Effector memory CD8-positive, alpha-beta T cell (primary cell): Measurements from ENCODE around the gene AGMAT.

Source experiments
- ATAC-seq: fragments of 150-1000 bp; cut with Tn5 transposase; replicated peaks from 2 replicates; pipeline ENCODE4 v1.10.0; 2021; ENCODE audit warnings: mild to moderate bottlenecking, moderate library complexity
- DNase-seq, 3 experiments: peaks; one replicate each; pipeline ENCODE4 v3.0.0; 2021
- H3K27ac Mint-ChIP-seq, 2 donors: one replicate each; pipeline ENCODE4 v1.8.0; 2022; ENCODE audit warnings: mild to moderate bottlenecking in 2 of 2, mixed read lengths in 2 of 2, moderate library complexity in 2 of 2
- H3K27me3 Mint-ChIP-seq, 2 donors: one replicate each; pipeline ENCODE4 v1.8.0; 2022; ENCODE audit warnings: mixed read lengths in 2 of 2
- H3K36me3 Mint-ChIP-seq: one replicate; pipeline ENCODE4 v1.8.0; 2022; ENCODE audit warnings: mild to moderate bottlenecking, moderate library complexity, mixed read lengths; ENCODE audit not compliant: insufficient read depth
- H3K4me1 Mint-ChIP-seq, 2 donors: one replicate each; pipeline ENCODE4 v1.8.0; 2022; ENCODE audit warnings: low read depth in 2 of 2, mixed read lengths in 2 of 2
- H3K4me3 Mint-ChIP-seq, 2 donors: one replicate each; pipeline ENCODE4 v1.8.0; 2022; ENCODE audit warnings: mild to moderate bottlenecking in 2 of 2, mixed read lengths in 2 of 2, moderate library complexity in 2 of 2
- H3K9me3 Mint-ChIP-seq, 2 donors: one replicate each; pipeline ENCODE4 v1.8.0; 2022; ENCODE audit warnings: mixed read lengths in 2 of 2

Gene AGMAT

DNA sequence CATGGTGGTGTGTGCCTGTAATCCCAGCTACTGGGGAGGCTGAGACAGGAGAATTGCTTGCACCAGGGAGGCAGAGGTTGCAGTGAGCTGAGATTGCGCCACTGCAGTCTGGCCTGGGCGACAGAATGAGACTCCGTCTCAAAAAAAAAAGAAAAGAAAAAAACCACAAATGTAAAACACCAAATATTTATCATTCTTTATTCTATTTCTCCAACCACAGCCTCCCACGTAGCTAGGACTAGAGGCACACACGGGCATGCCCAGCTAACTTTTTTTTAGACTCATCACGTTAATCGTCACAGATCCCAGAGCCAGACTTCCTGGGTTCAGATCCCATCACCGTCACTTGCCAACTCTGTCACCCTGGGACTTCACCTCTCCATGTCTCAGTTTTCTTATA, 44.7 kb downstream of the AGMAT start:
- peaks cover 0 to 3% of the 10 kb centered on the region in 2 donors for H3K4me1 Mint-ChIP-seq
- no peaks in the 10 kb centered on the region for H3K9me3 Mint-ChIP-seq
- DNase-seq (no peak), ATAC-seq (no peak)
- H3K27me3 Mint-ChIP-seq: no peaks in the 10 kb centered on the region
- H3K27ac Mint-ChIP-seq: peak overlapping the region in 1 of 2 donors; percentile 36
- no peak overlapping the region for H3K4me3 Mint-ChIP-seq
- peaks cover 41% of the 10 kb centered on the region for H3K36me3 Mint-ChIP-seq

DNA sequence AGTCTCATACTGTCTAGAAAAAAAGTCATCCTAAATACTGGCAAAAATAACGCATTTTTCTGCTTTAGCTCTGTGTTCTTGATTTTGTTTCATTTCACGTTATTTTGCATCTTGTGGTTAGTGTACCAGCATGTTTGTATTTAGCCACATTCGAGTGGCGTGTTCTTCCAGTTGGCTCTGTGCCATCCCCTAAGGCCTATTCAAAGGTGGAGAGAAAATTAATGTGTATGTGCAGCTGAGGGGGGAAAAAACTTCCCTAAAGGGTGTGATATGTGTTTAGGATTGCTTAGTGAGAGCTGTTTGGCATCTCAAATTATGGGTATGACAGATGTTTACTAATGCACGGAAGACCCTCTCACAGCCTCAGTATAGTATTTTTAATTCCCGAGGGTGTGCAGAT, 46.1 kb downstream of the AGMAT start:
- no peaks in the 10 kb centered on the region for H3K9me3 Mint-ChIP-seq
- peaks cover 43% of the 10 kb centered on the region for H3K36me3 Mint-ChIP-seq
- DNase-seq (no peak), ATAC-seq (no peak)
- H3K27ac Mint-ChIP-seq: no peak overlapping the region
- peaks cover 0 to 3% of the 10 kb centered on the region in 2 donors for H3K4me1 Mint-ChIP-seq
- H3K27me3 Mint-ChIP-seq: no peaks in the 10 kb centered on the region
- H3K4me3 Mint-ChIP-seq: no peak overlapping the region

DNA sequence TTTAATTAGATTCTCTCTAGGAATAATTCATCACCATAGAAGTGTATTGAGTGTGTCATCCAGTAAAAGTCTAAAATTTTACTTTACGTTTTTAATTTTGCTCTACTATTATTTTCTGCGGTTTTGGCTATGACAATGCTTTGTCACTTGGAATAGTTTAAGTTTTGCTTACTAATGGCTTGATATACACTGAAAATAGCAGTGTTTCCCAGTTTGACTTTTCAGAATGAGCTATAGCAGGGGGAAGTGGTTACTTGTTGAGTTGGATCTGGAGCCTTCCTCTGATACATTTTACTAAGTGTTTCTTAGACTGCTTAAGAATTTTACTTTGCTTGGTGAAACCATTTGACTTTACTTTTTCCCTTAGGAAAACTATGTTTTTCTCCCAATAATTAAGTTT, 53.2 kb downstream of the AGMAT start:
- H3K36me3 Mint-ChIP-seq: peaks cover 30% of the 10 kb centered on the region
- peak overlapping the region in 1 of 2 donors; percentile 33 for H3K27ac Mint-ChIP-seq
- H3K4me1 Mint-ChIP-seq: peaks cover 9 to 20% of the 10 kb centered on the region in 2 donors
- H3K27me3 Mint-ChIP-seq: no peaks in the 10 kb centered on the region
- H3K9me3 Mint-ChIP-seq: no peaks in the 10 kb centered on the region
- DNase-seq (no peak), ATAC-seq (no peak)
- H3K4me3 Mint-ChIP-seq: no peak overlapping the region

- Mint-ChIP-seq H3K4me3 (no peak overlapping the region), H3K4me1 (peaks cover 14 to 25% of the 10 kb centered on the region in 2 donors), H3K27me3 (no peaks in the 10 kb centered on the region), H3K9me3 (no peaks in the 10 kb centered on the region), H3K36me3 (peaks cover 31% of the 10 kb centered on the region), H3K27ac (no peak overlapping the region)
- no peak for ATAC-seq
- DNase-seq: no peak
Observed at GRCh38 chr1:15531003-15531402, 53.8 kb downstream of the AGMAT start.

- H3K4me3 Mint-ChIP-seq: peak within 1 kb of the TSS; percentile 81 to 82
- H3K4me1 Mint-ChIP-seq: peaks cover 32 to 36% of the 10 kb centered on the region in 2 donors
- peak; percentile 95 to 96 (median 95) for DNase-seq
- ATAC-seq: peak; percentile 52
- H3K27me3 Mint-ChIP-seq: no peaks in the 10 kb centered on the region
- H3K27ac Mint-ChIP-seq: peak within 1 kb of the TSS; percentile 99 to 100
- H3K36me3 Mint-ChIP-seq: peaks cover 27% of the 10 kb centered on the region
- no peaks in the 10 kb centered on the region for H3K9me3 Mint-ChIP-seq
Observed at GRCh38 chr1:15526490-15527339, 58.1 kb downstream of the AGMAT start, which contains the start of gene DNAJC16. Gene DNAJC16, plus strand, starts transcription at chr1:15526848. Its CDS starts 2,258 bp downstream, at chr1:15529106.

- H3K4me1 Mint-ChIP-seq: peaks cover 32 to 38% of the 10 kb centered on the region in 2 donors
- peak overlapping the region; percentile 81 to 82 for H3K4me3 Mint-ChIP-seq
- no peaks in the 10 kb centered on the region for H3K9me3 Mint-ChIP-seq
- no peak for ATAC-seq
- H3K27me3 Mint-ChIP-seq: no peaks in the 10 kb centered on the region
- peak overlapping the region; percentile 99 to 100 for H3K27ac Mint-ChIP-seq
- no peak for DNase-seq
- H3K36me3 Mint-ChIP-seq: peaks cover 30% of the 10 kb centered on the region
Observed at GRCh38 chr1:15526021-15526489, 58.8 kb downstream of the AGMAT start.

GRCh38 chr1:15525050-15526020, 59.5 kb downstream of the AGMAT start:
- Mint-ChIP-seq H3K4me1 (peaks cover 32 to 38% of the 10 kb centered on the region in 2 donors), H3K27me3 (no peaks in the 10 kb centered on the region), H3K4me3 (peak overlapping the region; percentile 81 to 82), H3K36me3 (peaks cover 30% of the 10 kb centered on the region), H3K9me3 (no peaks in the 10 kb centered on the region), H3K27ac (peak overlapping the region; percentile 99 to 100)
- DNase-seq (peak in 1 of 3 experiments; percentile 8), ATAC-seq (peak; percentile 56)

- H3K4me3 Mint-ChIP-seq: peak overlapping the region; percentile 81 to 82
- ATAC-seq (peak; percentile 52), DNase-seq (peak; percentile 99 to 100 (median 100))
- no peaks in the 10 kb centered on the region for H3K9me3 Mint-ChIP-seq
- H3K36me3 Mint-ChIP-seq: peaks cover 30% of the 10 kb centered on the region
- H3K27me3 Mint-ChIP-seq: no peaks in the 10 kb centered on the region
- H3K4me1 Mint-ChIP-seq: peaks cover 32 to 38% of the 10 kb centered on the region in 2 donors
- peak overlapping the region; percentile 99 to 100 for H3K27ac Mint-ChIP-seq
Observed at GRCh38 chr1:15524283-15525049, 60.4 kb downstream of the AGMAT start.

DNA sequence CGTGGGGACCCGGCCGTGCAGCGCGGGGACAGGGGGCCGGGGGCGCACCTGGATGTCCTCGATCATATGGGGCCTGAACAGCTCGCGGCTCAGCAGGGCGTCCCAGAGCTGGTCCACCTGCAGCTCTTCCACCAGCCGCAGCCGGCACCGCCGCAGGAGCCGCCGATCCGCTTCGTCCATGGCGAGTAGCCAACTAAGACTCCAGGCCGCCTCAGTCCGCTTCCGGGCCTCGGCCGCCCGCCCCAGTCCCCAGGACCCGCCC, 60.9 kb downstream of the AGMAT start, which contains the start of gene CASP9:
CASP9 (minus strand) TSS at position 195 of the 262 bp plus-strand sequence; CDS start at position 180, 15 bp downstream.
- peak within 1 kb of the TSS; percentile 99 to 100 for H3K27ac Mint-ChIP-seq
- peaks cover 32 to 38% of the 10 kb centered on the region in 2 donors for H3K4me1 Mint-ChIP-seq
- no peaks in the 10 kb centered on the region for H3K9me3 Mint-ChIP-seq
- H3K36me3 Mint-ChIP-seq: peaks cover 30% of the 10 kb centered on the region
- ATAC-seq (no peak), DNase-seq (no peak)
- H3K4me3 Mint-ChIP-seq: peak within 1 kb of the TSS; percentile 81 to 82
- H3K27me3 Mint-ChIP-seq: no peaks in the 10 kb centered on the region

DNA sequence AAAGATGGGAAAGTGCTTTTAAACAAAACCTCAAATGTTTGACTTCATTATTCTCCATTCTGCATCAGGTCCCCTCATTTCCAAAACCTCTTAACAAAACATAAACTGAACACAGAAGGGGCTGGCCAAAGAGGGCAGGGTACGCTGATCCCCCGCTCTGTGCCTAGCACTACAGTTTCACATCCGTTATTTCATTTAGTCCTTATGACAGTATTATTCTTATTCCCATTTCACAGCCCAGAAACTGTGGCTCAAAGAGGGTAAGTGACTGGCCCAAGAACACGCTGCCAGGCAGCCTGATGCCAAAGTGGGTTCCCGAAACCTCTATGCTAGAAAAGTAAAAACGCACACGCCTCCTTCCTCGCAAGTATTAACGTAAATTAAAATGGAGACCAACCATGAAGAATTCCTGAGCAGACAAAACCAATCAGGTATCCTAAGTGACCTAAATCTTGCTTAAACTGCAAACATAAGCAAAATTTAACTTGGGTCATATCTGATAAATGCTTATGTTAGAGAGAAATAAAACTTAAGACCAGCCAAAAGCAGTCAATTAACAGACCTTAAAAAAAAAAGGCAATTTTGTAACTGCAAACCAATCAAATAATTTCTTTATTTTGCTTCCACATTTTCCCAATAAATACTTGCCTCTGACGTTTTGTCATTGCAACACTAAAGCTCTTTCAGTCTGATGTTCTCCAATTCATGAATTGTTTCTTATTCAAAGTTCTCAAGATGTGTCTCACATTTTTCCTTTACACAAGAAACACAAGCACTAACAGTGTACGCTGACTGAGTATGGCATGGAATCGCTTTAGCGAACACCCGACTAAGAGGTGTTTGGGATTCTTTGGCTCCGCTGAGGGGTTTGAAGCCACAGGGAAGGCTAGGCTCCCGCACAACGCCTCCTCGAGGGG, 61.5 kb downstream of the AGMAT start:
- H3K4me3 Mint-ChIP-seq: peak overlapping the region; percentile 81 to 82
- peaks cover 30% of the 10 kb centered on the region for H3K36me3 Mint-ChIP-seq
- DNase-seq (no peak), ATAC-seq (no peak)
- H3K4me1 Mint-ChIP-seq: peaks cover 33 to 38% of the 10 kb centered on the region in 2 donors
- peak overlapping the region; percentile 99 to 100 for H3K27ac Mint-ChIP-seq
- no peaks in the 10 kb centered on the region for H3K9me3 Mint-ChIP-seq
- no peaks in the 10 kb centered on the region for H3K27me3 Mint-ChIP-seq

- Mint-ChIP-seq H3K27me3 (no peaks in the 10 kb centered on the region), H3K9me3 (no peaks in the 10 kb centered on the region), H3K4me1 (peaks cover 31% of the 10 kb centered on the region in 2 donors), H3K36me3 (peaks cover 30% of the 10 kb centered on the region), H3K4me3 (no peak overlapping the region), H3K27ac (no peak overlapping the region)
- ATAC-seq (no peak), DNase-seq (no peak)
Observed at GRCh38 chr1:15522551-15522950, 62.3 kb downstream of the AGMAT start.
